Measurements from ENCODE around the gene ZNHIT2. TPM values are rescaled to one million over a fixed set of nuclear protein-coding genes. Genes with fewer than 3 reads are reported as not detected.

Gene ZNHIT2
- total and polyA plus RNA-seq, 2 experiments from 2014 or later, result 13.2 to 15.5 TPM

DNA sequence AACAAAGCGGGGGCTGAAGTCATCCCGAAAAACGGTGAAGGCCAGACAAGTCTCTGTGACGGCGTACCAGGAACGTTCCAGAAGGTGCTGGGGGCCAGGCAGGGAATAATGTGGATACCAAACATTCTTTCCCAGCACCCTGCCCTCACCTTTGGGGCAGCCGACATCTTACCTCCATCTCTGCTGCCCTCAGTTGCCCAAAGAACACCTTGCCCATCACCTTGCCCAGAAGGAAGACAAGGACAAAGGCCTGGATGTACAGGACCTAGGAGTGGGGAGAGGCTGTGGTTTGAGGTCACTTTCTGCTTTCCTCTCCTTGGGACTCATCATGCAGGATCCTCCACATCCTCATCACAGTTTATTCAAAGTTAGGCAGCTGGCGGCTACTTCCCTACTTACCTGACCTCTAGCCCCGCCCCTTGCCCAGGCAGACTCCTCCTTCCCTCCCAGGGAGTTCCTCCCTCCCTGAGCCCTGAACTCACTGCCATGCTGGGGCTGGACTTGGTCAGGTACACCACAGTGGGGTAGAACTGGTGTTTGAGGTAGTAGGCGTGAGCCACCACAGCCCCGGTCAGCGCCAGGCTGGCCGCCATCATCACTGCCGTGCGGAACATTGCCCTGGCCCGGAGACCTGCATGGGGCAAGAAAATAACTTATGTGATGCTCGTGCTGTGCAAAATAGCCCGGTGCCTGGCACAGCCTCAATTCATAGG is 15.6 kb upstream of the ZNHIT2 start:
- peak overlapping the region; percentile 82 for H3K4me2 ChIP-seq (ENCODE audit: unreplicated experiment)
- DNase-seq, result peak; percentile 51
- peak overlapping the region; percentile 82; the same call in 1 of the 2 replicates for H2AFZ ChIP-seq
- whole genome bisulfite sequencing, 2 experiments (ENCODE audit: low coverage in 1 of 2, low lambda C conversion rate in 2 of 2, missing lambda C conversion rate in 2 of 2), result 35% methylated on average over 18 of the region's 18 CpGs
- H4K20me1 ChIP-seq (ENCODE audit: insufficient read depth), result no peaks in the 10 kb centered on the region
- 0 out of 2 replicates have a peak, but pooled peaks cover 6% of the 10 kb centered on the region for H3F3A ChIP-seq (ENCODE audit: insufficient read depth)
- no peaks in the 10 kb centered on the region for H3K9me3 ChIP-seq (ENCODE audit: low read depth)
- no peaks in the 10 kb centered on the region for H3K9me2 ChIP-seq (ENCODE audit: insufficient read depth)
- TF ChIP-seq EZH2phosphoT487 (IDR thresholded peaks at IDR 0.05; ENCODE audit: insufficient read depth, low read depth), result no peak
- no peak for TF ChIP-seq EZH2 (IDR thresholded peaks at IDR 0.05; ENCODE audit: insufficient read depth, poor library complexity, severe bottlenecking)
- H3K4me3 ChIP-seq, result peak overlapping the region; percentile 84
- peaks cover 4% of the 10 kb centered on the region; the same call in 1 of the 2 replicates for H3K36me3 ChIP-seq (ENCODE audit: low read depth)
- peaks cover 8% of the 10 kb centered on the region for H3K4me1 ChIP-seq (ENCODE audit: insufficient read depth)
- peak overlapping the region; percentile 98 for H3K9ac ChIP-seq
- peak overlapping the region; percentile 98; the same call in 1 of the 2 replicates for H3K27ac ChIP-seq
- H3K27me3 ChIP-seq (replicated peaks; ENCODE audit: insufficient read depth), result no peaks in the 10 kb centered on the region
- in situ Hi-C loops (cut with MboI), result no loop called here
- H3K79me2 ChIP-seq (ENCODE audit: insufficient read depth), result peaks cover 37% of the 10 kb centered on the region

DNA sequence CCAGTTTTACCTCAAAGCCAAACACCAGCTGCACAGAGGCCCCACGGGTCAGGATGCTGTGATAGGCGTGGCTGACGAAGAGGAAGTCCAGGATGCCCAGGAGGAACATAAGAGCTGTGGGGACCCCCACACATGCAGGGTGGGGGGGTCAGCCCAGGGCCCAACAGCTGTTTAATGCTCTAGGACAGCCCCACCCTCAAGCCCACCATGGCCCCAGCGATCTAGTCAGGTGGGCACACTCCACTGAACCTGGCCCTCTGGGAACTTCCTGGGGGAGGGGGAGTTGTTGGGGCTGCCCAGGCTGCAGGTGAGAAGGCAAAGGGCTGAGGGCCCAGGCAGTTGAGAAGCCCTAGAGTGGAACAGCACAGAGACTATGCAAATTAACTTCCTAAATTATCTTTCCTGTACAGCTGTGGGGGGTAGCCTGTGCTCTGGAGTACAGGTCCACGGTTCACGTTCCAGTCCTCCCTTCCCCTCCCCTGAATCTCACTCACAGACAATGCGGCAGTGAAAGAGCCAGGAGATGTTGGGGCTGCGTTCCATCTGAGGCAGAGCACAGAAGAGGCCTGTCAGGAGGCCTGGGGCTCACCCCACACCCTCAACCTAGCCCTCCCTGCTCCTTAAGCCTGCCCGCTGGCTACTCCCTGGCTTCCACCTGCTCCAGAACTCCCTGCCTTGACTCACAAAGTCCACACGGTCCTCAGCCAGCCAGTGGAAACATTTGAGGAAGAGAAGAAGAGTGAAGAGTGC is 14.9 kb upstream of the ZNHIT2 start:
- WGBS, 2 experiments (ENCODE audit: low coverage in 1 of 2, low lambda C conversion rate in 2 of 2, missing lambda C conversion rate in 2 of 2), result 61 to 63% methylated on average over 10 of the region's 10 CpGs
- in situ Hi-C loops (cut with MboI), result no loop called here
- peak overlapping the region; percentile 98 for H3K9ac ChIP-seq
- peak overlapping the region; percentile 82 for H3K4me2 ChIP-seq (ENCODE audit: unreplicated experiment)
- H3K9me2 ChIP-seq (ENCODE audit: insufficient read depth), result no peaks in the 10 kb centered on the region
- H2AFZ ChIP-seq, result no peak overlapping the region
- H3K79me2 ChIP-seq (ENCODE audit: insufficient read depth), result peaks cover 37% of the 10 kb centered on the region
- no peaks in the 10 kb centered on the region for H3K9me3 ChIP-seq (ENCODE audit: low read depth)
- H3K27ac ChIP-seq, result no peak overlapping the region
- peaks cover 8% of the 10 kb centered on the region for H3K4me1 ChIP-seq (ENCODE audit: insufficient read depth)
- peak overlapping the region; percentile 84 for H3K4me3 ChIP-seq
- H3F3A ChIP-seq (ENCODE audit: insufficient read depth), result 0 out of 2 replicates have a peak, but pooled peaks cover 6% of the 10 kb centered on the region
- TF ChIP-seq EZH2phosphoT487 (IDR thresholded peaks at IDR 0.05; ENCODE audit: insufficient read depth, low read depth) (no peak), EZH2 (IDR thresholded peaks at IDR 0.05; ENCODE audit: insufficient read depth, poor library complexity, severe bottlenecking) (no peak)
- H3K27me3 ChIP-seq (replicated peaks; ENCODE audit: insufficient read depth), result no peaks in the 10 kb centered on the region
- H3K36me3 ChIP-seq (ENCODE audit: low read depth), result peaks cover 5% of the 10 kb centered on the region; the same call in 1 of the 2 replicates
- no peak for DNase-seq
- no peaks in the 10 kb centered on the region for H4K20me1 ChIP-seq (ENCODE audit: insufficient read depth)

DNA sequence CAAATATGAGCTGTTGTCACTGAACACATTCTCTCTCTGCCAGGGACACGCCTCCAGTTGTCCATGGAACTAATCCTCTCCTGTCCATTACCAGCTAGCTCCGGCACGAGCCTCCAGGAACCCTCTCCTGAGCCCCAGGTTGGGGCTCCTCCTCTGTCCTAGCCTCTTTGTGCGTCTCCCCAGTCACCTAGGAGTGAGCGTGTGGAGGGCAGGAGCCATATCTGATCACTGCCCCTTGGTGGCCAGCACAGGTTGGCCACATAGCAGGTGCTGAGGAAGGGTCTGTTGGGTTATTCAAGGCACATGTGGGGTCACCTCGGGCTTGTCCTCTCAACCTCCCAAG is 14.4 kb upstream of the ZNHIT2 start:
- Histone ChIP-seq H3K36me3 (ENCODE audit: low read depth) (peaks cover 8% of the 10 kb centered on the region; the same call in 1 of the 2 replicates), H3K79me2 (ENCODE audit: insufficient read depth) (peaks cover 37% of the 10 kb centered on the region), H3K9me3 (ENCODE audit: low read depth) (no peaks in the 10 kb centered on the region), H3K4me2 (ENCODE audit: unreplicated experiment) (no peak overlapping the region), H4K20me1 (ENCODE audit: insufficient read depth) (no peaks in the 10 kb centered on the region), H3K27ac (no peak overlapping the region), H3F3A (ENCODE audit: insufficient read depth) (peaks cover 9% of the 10 kb centered on the region), H3K27me3 (replicated peaks; ENCODE audit: insufficient read depth) (no peaks in the 10 kb centered on the region), H3K4me1 (ENCODE audit: insufficient read depth) (peaks cover 8% of the 10 kb centered on the region), H2AFZ (no peak overlapping the region), H3K9me2 (ENCODE audit: insufficient read depth) (no peaks in the 10 kb centered on the region), H3K9ac (0 out of 2 replicates have a peak overlapping the region, but pooled peaks have one; percentile 98), H3K4me3 (no peak overlapping the region)
- WGBS, 2 experiments (ENCODE audit: low coverage in 1 of 2, low lambda C conversion rate in 2 of 2, missing lambda C conversion rate in 2 of 2), result 59 to 66% methylated on average over 6 of the region's 6 CpGs
- no peak for DNase-seq
- TF ChIP-seq EZH2 (IDR thresholded peaks at IDR 0.05; ENCODE audit: insufficient read depth, poor library complexity, severe bottlenecking), result no peak
- in situ Hi-C loops (cut with MboI), result no loop called here

DNA sequence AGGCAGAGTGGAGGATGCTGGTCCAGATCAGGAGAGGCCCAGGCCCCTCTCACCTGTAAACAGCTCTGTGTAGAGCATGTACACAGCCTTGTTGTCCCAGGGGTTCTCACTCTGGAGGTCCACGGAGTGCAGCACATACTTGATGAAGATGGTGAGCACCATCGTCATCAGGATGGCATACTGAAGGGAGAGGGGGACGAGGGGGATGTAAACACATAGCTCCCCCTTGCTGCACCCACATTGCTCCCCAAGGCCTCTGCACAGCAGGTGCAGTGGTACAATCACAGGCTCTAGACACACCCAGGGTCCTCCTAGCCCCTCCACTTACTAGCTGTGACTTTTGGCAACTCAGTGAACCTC is 13.9 kb upstream of the ZNHIT2 start:
- Histone ChIP-seq H2AFZ (no peak overlapping the region), H3K79me2 (ENCODE audit: insufficient read depth) (peaks cover 37% of the 10 kb centered on the region), H3K9ac (no peak overlapping the region), H4K20me1 (ENCODE audit: insufficient read depth) (no peaks in the 10 kb centered on the region), H3K4me3 (no peak overlapping the region), H3K27ac (no peak overlapping the region), H3K4me1 (ENCODE audit: insufficient read depth) (peaks cover 8% of the 10 kb centered on the region), H3K36me3 (ENCODE audit: low read depth) (peaks cover 13% of the 10 kb centered on the region; the same call in 1 of the 2 replicates), H3K27me3 (replicated peaks; ENCODE audit: insufficient read depth) (no peaks in the 10 kb centered on the region), H3F3A (ENCODE audit: insufficient read depth) (peaks cover 11% of the 10 kb centered on the region), H3K4me2 (ENCODE audit: unreplicated experiment) (no peak overlapping the region), H3K9me3 (ENCODE audit: low read depth) (no peaks in the 10 kb centered on the region), H3K9me2 (ENCODE audit: insufficient read depth) (no peaks in the 10 kb centered on the region)
- 71 to 76% methylated on average over 3 of the region's 3 CpGs for WGBS, 2 experiments (ENCODE audit: low coverage in 1 of 2, low lambda C conversion rate in 2 of 2, missing lambda C conversion rate in 2 of 2)
- no peak for TF ChIP-seq EZH2phosphoT487 (IDR thresholded peaks at IDR 0.05; ENCODE audit: insufficient read depth, low read depth)
- no peak for TF ChIP-seq EZH2 (IDR thresholded peaks at IDR 0.05; ENCODE audit: insufficient read depth, poor library complexity, severe bottlenecking)
- in situ Hi-C loops (cut with MboI), result no loop called here
- no peak for DNase-seq

Measured in GM23248 (cell line).